CD14-positive monocyte (primary cell): Measurements from ENCODE around the gene SIGLEC1. TPM values are rescaled to one million over a fixed set of nuclear protein-coding genes. Genes with fewer than 3 reads are reported as not detected.

Experiments used
- DNase-seq, 3 donors: peaks; one replicate each; pipeline ENCODE4 v3.0.0-alpha.2; 2011 to 2022
- H2AFZ ChIP-seq: 2 replicates; pipeline ENCODE4 v1.6.0; 2012; ENCODE audit warnings: mild to moderate bottlenecking, low read depth, low read length, inconsistent platforms; ENCODE audit not compliant: insufficient read depth, poor library complexity, severe bottlenecking
- H3K27ac ChIP-seq, 2 donors: 1 replicate in 1 of 2; 2 replicates in 1 of 2; pipeline ENCODE4 v1.5.1; 2012 to 2013; ENCODE audit warnings: low read length in 2 of 2, control low read depth in 1 of 2, inconsistent platforms in 1 of 2, low read depth in 1 of 2, mild to moderate bottlenecking in 1 of 2
- H3K27me3 ChIP-seq, 2 donors: one replicate each; pipeline versions ENCODE4 v1.6.0 to v1.6.1; 2011 to 2013; ENCODE audit warnings: low read length in 2 of 2; ENCODE audit not compliant: control insufficient read depth in 2 of 2, insufficient read depth in 2 of 2
- H3K36me3 ChIP-seq, 2 donors: replicated peaks in 1 of 2; 1 replicate in 1 of 2; 2 replicates in 1 of 2; pipeline versions ENCODE4 v1.5.1 to v1.6.1; 2012 to 2013; ENCODE audit warnings: low read length in 2 of 2, control low read depth in 1 of 2, inconsistent platforms in 1 of 2, mild to moderate bottlenecking in 1 of 2; ENCODE audit not compliant: insufficient read depth in 2 of 2, control insufficient read depth in 1 of 2
- H3K4me1 ChIP-seq, 2 donors: 1 replicate in 1 of 2; 2 replicates in 1 of 2; pipeline versions ENCODE4 v1.5.1 to v1.6.1; 2012 to 2013; ENCODE audit warnings: low read length in 2 of 2, control low read depth in 1 of 2, inconsistent platforms in 1 of 2, mild to moderate bottlenecking in 1 of 2, moderate library complexity in 1 of 2; ENCODE audit not compliant: insufficient read depth in 2 of 2, control insufficient read depth in 1 of 2
- H3K4me2 ChIP-seq: replicated peaks from 2 replicates; pipeline ENCODE3; 2012; ENCODE audit warnings: low read length, moderate library complexity, mild to moderate bottlenecking; ENCODE audit not compliant: poor library complexity, severe bottlenecking; ENCODE audit errors: extremely low read depth
- H3K4me3 ChIP-seq, 3 experiments: fragments of 200-600 bp in 1 of 3; sonication (generic) in 1 of 3; replicated peaks in 1 of 3; 1 replicate in 2 of 3; 2 replicates in 1 of 3; pipeline ENCODE4 v1.5.1; 2011 to 2013; ENCODE audit warnings: low read length in 3 of 3, mild to moderate bottlenecking in 3 of 3, control low read depth in 2 of 3, low read depth in 2 of 3, inconsistent platforms in 1 of 3, moderate library complexity in 1 of 3
- H3K79me2 ChIP-seq: 2 replicates; pipeline ENCODE4 v1.6.0; 2012; ENCODE audit warnings: mild to moderate bottlenecking, control low read depth, inconsistent platforms, low read length, moderate library complexity; ENCODE audit not compliant: insufficient read depth
- H3K9ac ChIP-seq: 2 replicates; pipeline ENCODE4 v1.6.0; 2017; ENCODE audit warnings: low read length, mild to moderate bottlenecking; ENCODE audit not compliant: insufficient read depth, poor library complexity, severe bottlenecking
- H3K9me3 ChIP-seq, 2 donors: replicated peaks in 1 of 2; 1 replicate in 1 of 2; 2 replicates in 1 of 2; pipeline versions ENCODE4 v1.5.1 to v1.6.1; 2012 to 2013; ENCODE audit warnings: low read length in 2 of 2, control low read depth in 1 of 2; ENCODE audit not compliant: control insufficient read depth in 1 of 2, insufficient read depth in 1 of 2
- H4K20me1 ChIP-seq: 2 replicates; pipeline ENCODE4 v1.6.0; 2012; ENCODE audit warnings: mild to moderate bottlenecking, low read length, control low read depth, moderate library complexity; ENCODE audit not compliant: insufficient read depth
- H3K27ac Mint-ChIP-seq, 7 donors: one replicate each; pipeline ENCODE4 v1.8.0; 2020; ENCODE audit warnings: mild to moderate bottlenecking in 7 of 7, mixed read lengths in 7 of 7, moderate library complexity in 6 of 7, inconsistent platforms in 2 of 7
- H3K27me3 Mint-ChIP-seq, 3 donors: one replicate each; pipeline ENCODE4 v1.8.0; 2021 to 2022; ENCODE audit warnings: low read depth in 3 of 3, mild to moderate bottlenecking in 3 of 3, mixed read lengths in 3 of 3, moderate library complexity in 3 of 3, inconsistent platforms in 1 of 3
- H3K36me3 Mint-ChIP-seq, 2 donors: one replicate each; pipeline ENCODE4 v1.8.0; 2020; ENCODE audit warnings: mixed read lengths in 2 of 2, inconsistent platforms in 1 of 2, mild to moderate bottlenecking in 1 of 2
- H3K4me1 Mint-ChIP-seq: one replicate; pipeline ENCODE4 v1.8.0; 2020; ENCODE audit warnings: mild to moderate bottlenecking, mixed read lengths
- H3K4me3 Mint-ChIP-seq, 2 donors: one replicate each; pipeline ENCODE4 v1.8.0; 2020; ENCODE audit warnings: mild to moderate bottlenecking in 2 of 2, mixed read lengths in 2 of 2, moderate library complexity in 1 of 2
- H3K9me3 Mint-ChIP-seq, 7 donors: one replicate each; pipeline ENCODE4 v1.8.0; 2020 to 2022; ENCODE audit warnings: mixed read lengths in 7 of 7, mild to moderate bottlenecking in 6 of 7, moderate library complexity in 6 of 7, inconsistent platforms in 2 of 7
- WGBS: methylation state at CpG from one replicate; pipeline ENCODE4 v1.1.5; 2013; ENCODE audit warnings: missing lambda C conversion rate; ENCODE audit not compliant: insufficient coverage; 5-methylcytosine and 5-hydroxymethylcytosine counted together
- intact Hi-C, 2 donors: fragments of 100-400 bp; cut with micrococcal nuclease; formaldehyde crosslinking; loops; one replicate each; pipeline versions ENCODE4 v1.15.0 to v1.15.1; 2023
- polyA plus RNA-seq, 3 donors: library from polyadenylated mRNA; depleted of rRNA in 1 of 3; unstranded in 2 of 3; stranded (reverse) in 1 of 3; fragments of 300-500 nt in 2 of 3; fragments of >200 nt in 1 of 3; fragmentation: Illumina TruSeq in 2 of 3; gene quantifications; 1 replicate in 2 of 3; 2 replicates in 1 of 3; pipeline ENCODE4 v1.2.3, GENCODE V29; 2012 to 2021
- TF ChIP-seq, protein P1 (sequence below): fragments of 200-600 bp; IDR thresholded peaks from one replicate; pipeline ENCODE4 v1.8.0; 2022; ENCODE audit warnings: antibody characterized with exemption, mild to moderate bottlenecking

Gene SIGLEC1
- polyA plus RNA-seq, 3 donors = 1.6 to 23.5 (median 2.5) TPM

DNA sequence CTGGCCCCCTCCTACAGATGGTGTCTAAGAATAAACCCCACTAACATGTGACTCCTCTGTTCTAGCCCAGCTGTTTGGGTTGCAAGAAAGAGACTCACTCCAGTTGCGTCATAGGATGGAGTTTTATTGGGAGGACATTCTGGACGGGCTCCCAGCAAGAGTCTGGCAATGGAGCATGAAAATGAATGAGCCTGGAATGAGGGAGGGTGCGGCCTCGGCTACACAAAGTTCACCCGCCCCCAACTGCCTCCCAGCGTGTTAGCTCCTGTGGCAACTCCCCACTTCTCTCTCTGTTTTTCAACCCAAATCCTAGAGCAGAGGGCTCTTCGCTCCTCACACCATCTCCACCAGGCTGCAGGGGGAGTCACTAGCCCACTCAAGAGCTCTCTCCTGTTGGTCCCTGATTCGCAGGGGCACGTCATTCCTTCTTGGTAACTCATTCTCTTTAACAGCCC lies 25.5 kb downstream of the SIGLEC1 start:
- Histone ChIP-seq H3K36me3 (no peaks in the 10 kb centered on the region), H4K20me1 (no peaks in the 10 kb centered on the region), H3K4me3 (no peak overlapping the region), H3K9me3 (no peaks in the 10 kb centered on the region), H3K79me2 (no peaks in the 10 kb centered on the region), H3K9ac (no peak overlapping the region), H3K27ac (no peak overlapping the region), H2AFZ (no peak overlapping the region), H3K4me2 (no peak overlapping the region), H3K27me3 (peaks cover 7 to 34% of the 10 kb centered on the region in 2 donors), H3K4me1 (peaks cover 3 to 5% of the 10 kb centered on the region in 2 donors)
- no peaks in the 10 kb centered on the region for H3K36me3 Mint-ChIP-seq
- no peak for DNase-seq
- peak overlapping the region in 1 of 7 donors; percentile 22 for H3K27ac Mint-ChIP-seq
- peaks cover 0 to 6% (median 2%) of the 10 kb centered on the region in 7 donors for H3K9me3 Mint-ChIP-seq
- no peak overlapping the region for H3K4me3 Mint-ChIP-seq
- intact Hi-C loops = no loop called here
- WGBS = 79% methylated on average over 4 of the region's 9 CpGs
- peaks cover 30 to 46% (median 31%) of the 10 kb centered on the region in 3 donors for H3K27me3 Mint-ChIP-seq
- H3K4me1 Mint-ChIP-seq = peaks cover 7% of the 10 kb centered on the region
- TF ChIP-seq, protein P1, sequence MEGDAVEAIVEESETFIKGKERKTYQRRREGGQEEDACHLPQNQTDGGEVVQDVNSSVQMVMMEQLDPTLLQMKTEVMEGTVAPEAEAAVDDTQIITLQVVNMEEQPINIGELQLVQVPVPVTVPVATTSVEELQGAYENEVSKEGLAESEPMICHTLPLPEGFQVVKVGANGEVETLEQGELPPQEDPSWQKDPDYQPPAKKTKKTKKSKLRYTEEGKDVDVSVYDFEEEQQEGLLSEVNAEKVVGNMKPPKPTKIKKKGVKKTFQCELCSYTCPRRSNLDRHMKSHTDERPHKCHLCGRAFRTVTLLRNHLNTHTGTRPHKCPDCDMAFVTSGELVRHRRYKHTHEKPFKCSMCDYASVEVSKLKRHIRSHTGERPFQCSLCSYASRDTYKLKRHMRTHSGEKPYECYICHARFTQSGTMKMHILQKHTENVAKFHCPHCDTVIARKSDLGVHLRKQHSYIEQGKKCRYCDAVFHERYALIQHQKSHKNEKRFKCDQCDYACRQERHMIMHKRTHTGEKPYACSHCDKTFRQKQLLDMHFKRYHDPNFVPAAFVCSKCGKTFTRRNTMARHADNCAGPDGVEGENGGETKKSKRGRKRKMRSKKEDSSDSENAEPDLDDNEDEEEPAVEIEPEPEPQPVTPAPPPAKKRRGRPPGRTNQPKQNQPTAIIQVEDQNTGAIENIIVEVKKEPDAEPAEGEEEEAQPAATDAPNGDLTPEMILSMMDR = no peak

DNA sequence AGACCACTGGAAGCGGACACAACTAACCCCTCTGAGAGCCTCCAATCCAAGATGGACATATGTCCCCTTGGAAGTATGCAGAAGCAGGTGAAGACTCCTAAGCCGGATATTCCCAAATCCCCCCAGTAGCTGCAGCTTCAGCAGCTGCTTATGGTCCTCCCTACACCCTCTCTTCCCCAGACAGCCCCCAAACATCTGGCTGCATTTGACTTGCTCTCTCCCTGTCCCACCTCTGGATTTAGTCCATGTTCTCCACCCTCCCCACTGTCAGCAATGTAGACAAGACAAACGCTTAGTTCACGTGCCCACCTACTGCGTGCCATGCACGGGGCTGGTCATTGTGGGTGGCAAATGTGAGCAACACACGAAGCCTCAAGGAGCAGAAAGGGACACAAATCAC lies 26.0 kb downstream of the SIGLEC1 start:
- no peak overlapping the region for H3K27ac ChIP-seq
- 94% methylated on average over 6 of the region's 7 CpGs for WGBS
- H3K9me3 ChIP-seq = no peaks in the 10 kb centered on the region

More for the DNA sequence above, 26.0 kb downstream of the SIGLEC1 start:
- no peaks in the 10 kb centered on the region for H4K20me1 ChIP-seq
- peaks cover 10 to 38% of the 10 kb centered on the region in 2 donors for H3K27me3 ChIP-seq
- Mint-ChIP-seq H3K4me3 (no peak overlapping the region), H3K36me3 (no peaks in the 10 kb centered on the region), H3K9me3 (peaks cover 0 to 6% (median 2%) of the 10 kb centered on the region in 7 donors), H3K27me3 (peaks cover 34 to 51% (median 35%) of the 10 kb centered on the region in 3 donors), H3K27ac (no peak overlapping the region), H3K4me1 (peaks cover 11% of the 10 kb centered on the region)
- H3K36me3 ChIP-seq = no peaks in the 10 kb centered on the region
- no peak for DNase-seq
- intact Hi-C loops = no loop called here
- no peak overlapping the region for H3K9ac ChIP-seq
- H3K4me3 ChIP-seq = no peak overlapping the region
- peaks cover 7 to 9% of the 10 kb centered on the region in 2 donors for H3K4me1 ChIP-seq
- no peaks in the 10 kb centered on the region for H3K79me2 ChIP-seq
- H2AFZ ChIP-seq = no peak overlapping the region
- no peak overlapping the region for H3K4me2 ChIP-seq
- TF ChIP-seq, protein P1 = no peak
